22Rv1 (cell line): ENCODE data around the gene MAP1LC3A.

ENCODE experiments used
- CTCF ChIP-seq: fragments of 450-650 bp; IDR thresholded peaks from 2 replicates; pipeline ENCODE4 v1.5.1; 2017; ENCODE audit warnings: mild to moderate bottlenecking
- ZFX ChIP-seq: fragments of 450-650 bp; IDR thresholded peaks from 2 replicates; pipeline ENCODE4 v1.6.1; 2017; ENCODE audit warnings: antibody characterized with exemption, borderline replicate concordance

GRCh38 chr20:34511891-34512265, 46.6 kb upstream of the MAP1LC3A start:
- TF ChIP-seq CTCF = no peak
- no peak for TF ChIP-seq ZFX
